ENCODE measurements around the gene STK25.

GRCh38 chr2:241551998-241552737 lies 43.8 kb upstream of the STK25 start:
- TF ChIP-seq CTCF (IDR thresholded peaks at IDR 0.05; ENCODE audit: low read depth, low read length), result no peak
- no peak for TF ChIP-seq EZH2phosphoT487 (IDR thresholded peaks at IDR 0.05; ENCODE audit: low read depth)
